Prostate gland (tissue), 2 donors: ENCODE measurements around the gene TM4SF4. TPM values are rescaled to one million over a fixed set of nuclear protein-coding genes. Genes with fewer than 3 reads are reported as not detected.

ENCODE experiments used
- DNase-seq: peaks from one replicate; pipeline ENCODE4 v3.0.0-alpha.2; 2019; ENCODE audit warnings: low spot score
- H3K27ac ChIP-seq, 2 donors: fragments of 200-600 bp; sonication (generic); 2 replicates each; pipeline ENCODE4 v1.5.1; 2017 to 2019
- H3K27me3 ChIP-seq: fragments of 200-600 bp; sonication (generic); replicated peaks from 2 replicates; pipeline ENCODE4 v1.5.1; 2019; ENCODE audit not compliant: insufficient read depth
- H3K36me3 ChIP-seq, 2 donors: fragments of 200-600 bp; sonication (generic); 1 replicate in 1 of 2; 2 replicates in 1 of 2; pipeline versions ENCODE4 v1.5.1 to v1.8.1; 2017 to 2019
- H3K4me1 ChIP-seq: fragments of 200-600 bp; sonication (generic); replicated peaks from 2 replicates; pipeline ENCODE4 v1.5.1; 2019
- H3K4me3 ChIP-seq, 2 donors: fragments of 200-600 bp; sonication (generic); 2 replicates each; pipeline ENCODE4 v1.5.1; 2017 to 2019
- H3K9me3 ChIP-seq: fragments of 200-600 bp; sonication (generic); 2 replicates; pipeline ENCODE4 v1.5.1; 2017
- POLR2A ChIP-seq: fragments of 450-650 bp; IDR thresholded peaks from one replicate; pipeline ENCODE4 v1.6.1; 2016; ENCODE audit warnings: antibody characterized with exemption, mild to moderate bottlenecking
- POLR2AphosphoS5 ChIP-seq: sonication (generic); formaldehyde crosslinking; IDR thresholded peaks from one replicate; pipeline ENCODE4 v1.6.1; 2017; ENCODE audit warnings: antibody characterized with exemption
- WGBS: methylation state at CpG from one replicate; pipeline ENCODE4 v1.1.5; 2018; 5-methylcytosine and 5-hydroxymethylcytosine counted together
- intact Hi-C: fragments of 100-400 bp; cut with DNase I; formaldehyde crosslinking; loops from one replicate; pipeline ENCODE4 v1.14.2; 2022
- total RNA-seq, 2 donors: library from RNA; depleted of rRNA; stranded (reverse); fragments of >200 nt; gene quantifications; one replicate each; pipeline ENCODE4 v1.1.0, GENCODE V29; 2016
- TF ChIP-seq, protein P1 (sequence below), 4 experiments: fragments of 200-600 bp in 2 of 4; fragments of 450-650 bp in 2 of 4; sonication (generic) in 2 of 4; IDR thresholded peaks; 1 replicate in 3 of 4; 2 replicates in 1 of 4; pipeline ENCODE4 v1.5.1; 2016 to 2019; ENCODE audit warnings: antibody characterized with exemption in 4 of 4, mild to moderate bottlenecking in 2 of 4, moderate library complexity in 2 of 4

The TM4SF4 gene
- total RNA-seq, 2 donors from 2014 or later, result not detected

DNA sequence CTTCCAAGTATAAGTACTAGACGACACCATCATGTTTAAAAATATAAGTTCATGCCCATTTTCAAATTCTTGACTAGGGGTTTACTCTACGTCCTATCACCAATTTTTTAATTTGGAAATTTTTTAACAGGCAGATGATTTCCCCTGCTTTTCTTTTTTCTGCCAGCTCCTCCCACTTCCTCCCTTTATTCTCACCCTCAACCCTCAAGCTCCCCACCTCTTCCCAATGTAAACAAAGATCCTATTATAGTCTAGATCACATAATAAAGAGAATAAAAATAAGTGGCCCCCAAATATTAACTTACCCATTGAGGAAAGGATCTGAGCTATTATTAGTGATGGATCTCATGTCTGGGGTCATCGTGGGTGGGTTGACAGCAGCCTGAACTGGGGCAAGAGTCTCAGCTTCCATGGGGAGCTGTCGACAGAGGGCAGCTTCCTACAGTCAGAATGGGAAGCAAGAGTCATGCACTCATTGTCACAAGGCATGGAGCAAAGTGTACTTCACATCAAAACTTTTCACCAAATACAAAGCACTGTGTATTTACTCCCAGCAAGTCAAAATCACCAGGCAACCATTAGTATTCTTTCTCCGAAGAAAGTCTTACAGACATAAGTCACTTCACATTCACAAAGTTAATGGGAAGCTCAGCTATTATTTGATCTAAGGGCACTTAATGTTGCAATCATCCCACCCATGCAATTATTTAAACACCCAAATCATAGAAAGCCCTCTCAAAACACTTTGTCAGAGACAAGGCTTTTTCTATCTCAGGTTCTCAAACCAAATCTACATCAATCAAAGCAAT, 53.2 kb downstream of the TM4SF4 start:
- Histone ChIP-seq H3K27me3 (no peaks in the 10 kb centered on the region), H3K4me3 (no peak overlapping the region), H3K27ac (peak overlapping the region; percentile 13 to 35), H3K36me3 (no peaks in the 10 kb centered on the region), H3K4me1 (no peaks in the 10 kb centered on the region), H3K9me3 (no peaks in the 10 kb centered on the region)
- no peak for TF ChIP-seq POLR2AphosphoS5
- TF ChIP-seq, protein P1, sequence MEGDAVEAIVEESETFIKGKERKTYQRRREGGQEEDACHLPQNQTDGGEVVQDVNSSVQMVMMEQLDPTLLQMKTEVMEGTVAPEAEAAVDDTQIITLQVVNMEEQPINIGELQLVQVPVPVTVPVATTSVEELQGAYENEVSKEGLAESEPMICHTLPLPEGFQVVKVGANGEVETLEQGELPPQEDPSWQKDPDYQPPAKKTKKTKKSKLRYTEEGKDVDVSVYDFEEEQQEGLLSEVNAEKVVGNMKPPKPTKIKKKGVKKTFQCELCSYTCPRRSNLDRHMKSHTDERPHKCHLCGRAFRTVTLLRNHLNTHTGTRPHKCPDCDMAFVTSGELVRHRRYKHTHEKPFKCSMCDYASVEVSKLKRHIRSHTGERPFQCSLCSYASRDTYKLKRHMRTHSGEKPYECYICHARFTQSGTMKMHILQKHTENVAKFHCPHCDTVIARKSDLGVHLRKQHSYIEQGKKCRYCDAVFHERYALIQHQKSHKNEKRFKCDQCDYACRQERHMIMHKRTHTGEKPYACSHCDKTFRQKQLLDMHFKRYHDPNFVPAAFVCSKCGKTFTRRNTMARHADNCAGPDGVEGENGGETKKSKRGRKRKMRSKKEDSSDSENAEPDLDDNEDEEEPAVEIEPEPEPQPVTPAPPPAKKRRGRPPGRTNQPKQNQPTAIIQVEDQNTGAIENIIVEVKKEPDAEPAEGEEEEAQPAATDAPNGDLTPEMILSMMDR (IDR thresholded peaks at IDR 0.05), result peak in 1 of 4 experiments; percentile 25
- TF ChIP-seq POLR2A, result no peak
- no peak for DNase-seq
- WGBS, result 48% methylated on average over 5 of the region's 5 CpGs
- intact Hi-C loops, result no loop called here

DNA sequence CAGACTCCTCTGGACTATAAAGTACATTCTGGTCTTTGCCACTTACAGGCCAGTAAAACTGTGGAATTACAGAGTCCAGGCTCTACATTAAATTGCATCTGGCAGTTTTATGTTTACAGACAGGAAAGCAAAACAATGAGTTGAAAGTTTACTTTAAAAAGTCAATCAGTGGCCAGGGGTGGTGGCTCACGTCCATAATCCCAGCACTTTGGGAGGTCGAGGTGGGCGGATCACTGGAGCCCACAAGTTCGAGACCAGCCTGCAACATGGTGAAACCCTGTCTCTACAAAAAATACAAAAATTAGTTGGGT, 53.8 kb downstream of the TM4SF4 start:
- no peaks in the 10 kb centered on the region for H3K9me3 ChIP-seq
- WGBS, result 40% methylated on average over 4 of the region's 4 CpGs
- no peaks in the 10 kb centered on the region for H3K36me3 ChIP-seq
- peak overlapping the region in 1 of 2 donors; percentile 35 for H3K27ac ChIP-seq
- intact Hi-C loops, result no loop called here
- no peaks in the 10 kb centered on the region for H3K4me1 ChIP-seq
- no peaks in the 10 kb centered on the region for H3K27me3 ChIP-seq
- no peak for TF ChIP-seq POLR2AphosphoS5
- no peak for TF ChIP-seq POLR2A
- DNase-seq, result no peak
- no peak overlapping the region for H3K4me3 ChIP-seq

DNA sequence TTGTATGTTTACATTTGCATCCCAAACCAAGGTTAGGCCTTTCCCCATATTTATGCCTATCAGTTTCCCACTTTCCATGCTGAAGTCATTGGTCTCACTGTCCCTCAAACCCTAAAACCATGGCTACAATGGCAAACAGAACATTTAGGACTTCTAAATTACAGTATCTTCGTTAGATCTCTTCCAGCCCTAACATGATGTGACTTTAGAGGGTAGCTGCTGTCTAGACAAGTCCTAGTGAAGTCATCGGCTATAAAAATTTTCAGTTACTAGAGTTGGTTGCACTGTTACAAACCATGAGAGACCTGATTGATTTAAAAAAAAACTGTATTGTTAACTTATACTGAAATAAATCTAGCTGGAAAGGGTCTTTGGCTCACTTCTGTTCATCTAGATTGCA, 54.6 kb downstream of the TM4SF4 start:
- DNase-seq, result no peak
- no peak for TF ChIP-seq POLR2A
- TF ChIP-seq, protein P1 (IDR thresholded peaks at IDR 0.05), result no peak
- TF ChIP-seq POLR2AphosphoS5, result no peak
- peak overlapping the region in 1 of 2 donors; percentile 35 for H3K27ac ChIP-seq
- no peaks in the 10 kb centered on the region for H3K27me3 ChIP-seq
- H3K36me3 ChIP-seq, result no peaks in the 10 kb centered on the region
- intact Hi-C loops, result no loop called here
- no peaks in the 10 kb centered on the region for H3K9me3 ChIP-seq
- no peaks in the 10 kb centered on the region for H3K4me1 ChIP-seq
- no peak overlapping the region for H3K4me3 ChIP-seq
- WGBS, result 25% methylated on average over 2 of the region's 2 CpGs

DNA sequence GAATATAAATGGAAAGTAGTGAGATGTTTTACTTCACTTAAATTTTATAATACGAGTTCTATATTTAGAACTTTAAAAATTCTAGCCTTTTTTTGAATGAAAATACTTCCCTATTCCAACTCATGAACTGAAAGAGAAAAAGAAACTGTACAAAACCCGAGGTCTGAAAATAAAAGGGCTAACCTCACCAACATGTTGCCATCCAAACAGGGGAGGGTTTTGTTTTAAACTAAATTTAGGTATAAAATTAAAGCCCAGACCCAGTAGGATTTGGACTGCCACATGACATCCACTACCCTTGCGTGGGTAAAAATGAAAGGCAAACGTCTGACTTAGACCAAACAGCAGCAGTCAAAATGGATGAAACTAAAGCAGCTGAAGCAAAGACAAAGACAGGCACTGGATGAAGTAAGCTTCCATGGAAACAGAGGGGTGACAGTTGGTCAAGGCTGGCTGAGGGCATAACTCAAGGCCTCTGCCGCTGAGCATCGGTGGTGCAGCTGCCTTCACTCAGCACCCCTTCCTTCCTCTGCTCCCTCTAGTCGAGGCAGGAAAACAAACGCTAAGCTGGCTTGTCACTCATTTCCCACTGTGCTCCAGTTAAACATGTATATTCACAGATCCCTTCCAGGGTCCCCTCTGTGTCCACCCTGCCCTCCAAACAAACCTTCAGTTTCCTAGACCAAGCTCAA, 58.1 kb downstream of the TM4SF4 start:
- no peak for DNase-seq
- intact Hi-C loops, result loop anchor here (5.0 kb wide), 1 partner anchor 125 kb away; the partner anchor contains the start of gene WWTR1
- 58% methylated on average over 8 of the region's 8 CpGs for WGBS
- Histone ChIP-seq H3K4me1 (no peaks in the 10 kb centered on the region), H3K27ac (no peak overlapping the region), H3K27me3 (no peaks in the 10 kb centered on the region), H3K36me3 (no peaks in the 10 kb centered on the region), H3K4me3 (no peak overlapping the region), H3K9me3 (no peaks in the 10 kb centered on the region)
- no peak for TF ChIP-seq POLR2A
- TF ChIP-seq POLR2AphosphoS5, result no peak
- TF ChIP-seq, protein P1 (IDR thresholded peaks at IDR 0.05), result no peak

DNA sequence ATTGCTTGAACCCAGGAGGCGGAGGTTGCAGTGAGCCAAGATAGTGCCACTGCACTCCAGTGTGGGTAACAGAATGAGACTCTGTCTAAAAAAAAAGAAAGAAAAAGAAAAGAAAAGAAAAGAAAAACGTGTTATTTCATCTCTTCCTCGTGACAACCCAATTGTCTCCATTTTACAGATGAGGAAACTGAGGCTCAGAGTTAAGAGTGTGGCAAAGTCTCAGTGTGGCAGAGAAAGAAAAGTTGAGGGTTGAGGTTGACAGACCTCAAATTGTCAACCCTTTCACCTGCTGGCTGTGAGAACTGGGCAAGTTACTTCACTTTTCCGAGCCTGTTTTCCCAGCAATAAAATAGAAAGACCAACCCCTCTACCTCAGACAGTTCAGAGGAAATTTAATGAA, 59.6 kb downstream of the TM4SF4 start:
- Histone ChIP-seq H3K4me1 (no peaks in the 10 kb centered on the region), H3K27ac (no peak overlapping the region), H3K36me3 (no peaks in the 10 kb centered on the region), H3K27me3 (no peaks in the 10 kb centered on the region), H3K4me3 (no peak overlapping the region), H3K9me3 (no peaks in the 10 kb centered on the region)
- intact Hi-C loops, result loop anchor here (5.0 kb wide), 1 partner anchor 123 kb away; the partner anchor contains the start of gene WWTR1
- no peak for TF ChIP-seq POLR2AphosphoS5
- no peak for TF ChIP-seq POLR2A
- TF ChIP-seq, protein P1 (IDR thresholded peaks at IDR 0.05), result no peak
- DNase-seq, result no peak
- 76% methylated on average over 4 of the region's 4 CpGs for WGBS
